ENCODE data around the gene RPTOR.

Gene RPTOR

DNA sequence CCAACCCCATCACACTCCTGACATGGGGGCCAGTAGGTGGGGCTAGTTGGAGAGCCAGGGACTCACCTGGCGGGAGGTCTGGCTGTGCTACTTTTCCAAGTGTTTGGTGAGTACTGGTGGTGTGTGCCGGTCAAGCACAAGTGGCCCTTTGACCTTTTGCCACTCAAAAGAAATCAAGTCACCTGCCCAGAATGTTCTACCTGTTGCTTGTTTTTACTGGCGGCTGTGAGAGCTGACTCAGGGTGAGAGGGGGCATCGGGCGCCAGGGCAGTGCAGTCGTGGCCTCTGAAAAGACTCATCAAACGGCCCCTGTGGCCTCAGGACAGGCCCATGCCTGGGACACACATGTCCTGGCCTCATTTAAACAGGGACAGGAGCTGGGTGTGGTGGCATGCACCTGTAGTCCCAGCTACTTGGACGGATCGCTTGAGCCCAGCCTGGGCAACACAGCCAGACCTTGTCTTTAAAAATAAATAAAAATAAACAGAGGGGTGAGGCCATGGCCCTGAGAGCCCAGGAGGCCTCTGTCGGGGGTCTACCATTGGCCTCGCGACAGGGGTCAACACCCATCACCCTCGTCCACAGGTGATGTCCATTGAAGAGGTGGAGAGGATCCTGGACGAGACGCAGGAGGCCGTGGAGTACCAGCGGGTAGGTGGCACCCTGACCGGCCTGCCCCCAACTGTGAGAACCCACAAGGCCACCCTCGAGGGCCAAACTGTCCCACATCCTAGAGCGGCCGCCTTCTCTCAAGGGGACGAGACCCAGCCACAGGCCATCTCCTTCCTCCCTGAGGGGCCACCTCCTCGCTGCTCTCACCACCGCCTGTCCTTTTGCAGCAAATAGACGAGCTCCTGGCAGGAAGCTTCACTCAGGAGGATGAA is 452.0 kb downstream of the RPTOR start:
- no peak for DNase-seq

DNA sequence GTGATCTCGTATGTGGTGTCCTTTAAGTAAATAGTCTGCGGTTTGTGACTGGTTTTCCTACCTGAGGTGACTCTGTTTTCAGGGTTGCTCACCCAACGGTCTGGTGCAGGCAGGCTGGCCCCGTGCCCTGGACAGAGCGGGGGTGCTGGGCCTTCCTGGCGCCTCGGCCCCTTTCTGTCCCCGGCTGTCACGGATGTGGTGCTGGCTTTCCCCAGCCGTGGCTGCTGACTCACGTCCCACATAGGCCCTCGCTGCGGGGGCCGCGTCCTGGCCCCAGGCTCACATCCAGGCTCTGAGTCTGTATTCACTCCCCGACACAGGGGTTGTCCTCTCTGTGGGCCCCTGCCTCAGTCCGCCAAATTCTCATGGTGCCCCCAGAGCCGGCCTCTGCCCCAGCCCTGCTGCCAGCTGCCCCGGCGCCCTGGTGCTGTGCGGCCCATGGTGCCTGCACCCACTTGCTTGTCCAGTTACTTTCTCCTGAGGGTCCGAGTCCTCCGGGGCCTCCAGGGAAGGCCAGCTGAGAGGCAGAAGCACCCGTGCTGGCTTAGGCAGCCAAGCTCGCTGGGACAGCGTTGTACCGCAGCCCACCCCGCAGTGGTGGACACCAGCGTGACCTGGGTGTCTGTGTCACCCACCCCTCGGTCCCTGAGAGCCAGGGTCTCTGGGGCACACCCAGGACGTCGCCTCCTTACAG is 452.9 kb downstream of the RPTOR start:
- DNase-seq: no peak

DNA sequence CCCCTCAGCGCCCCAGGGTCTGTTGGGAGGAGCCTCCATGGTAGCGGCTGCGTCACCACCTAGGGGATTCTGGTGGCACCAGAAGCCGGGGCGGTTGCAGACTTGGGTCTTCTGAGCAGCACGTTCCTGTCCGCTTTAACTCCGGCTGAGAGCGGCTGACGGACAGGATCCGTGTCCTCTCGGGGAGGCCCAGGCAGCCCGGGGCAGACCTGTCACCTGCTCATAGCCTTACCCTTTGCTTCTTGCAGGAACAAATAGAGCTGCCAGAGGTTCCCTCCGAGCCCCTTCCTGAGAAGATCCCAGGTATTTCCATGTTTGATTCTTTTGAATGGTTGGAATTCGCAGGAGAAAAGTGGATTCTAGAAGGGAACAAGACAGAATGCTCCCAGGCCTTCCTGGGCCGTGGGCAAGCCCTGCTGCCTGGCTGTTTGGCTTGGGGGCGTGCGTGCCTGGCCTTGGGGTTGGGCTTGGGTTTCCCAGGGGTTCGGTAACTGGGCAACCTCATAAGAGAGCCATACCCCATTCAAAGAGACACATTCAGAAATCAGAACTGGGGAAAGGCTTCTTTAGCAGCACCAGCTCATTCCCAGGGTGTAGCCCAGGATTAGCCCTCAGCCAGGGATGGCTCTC is 453.6 kb downstream of the RPTOR start:
- no peak for DNase-seq

DNA sequence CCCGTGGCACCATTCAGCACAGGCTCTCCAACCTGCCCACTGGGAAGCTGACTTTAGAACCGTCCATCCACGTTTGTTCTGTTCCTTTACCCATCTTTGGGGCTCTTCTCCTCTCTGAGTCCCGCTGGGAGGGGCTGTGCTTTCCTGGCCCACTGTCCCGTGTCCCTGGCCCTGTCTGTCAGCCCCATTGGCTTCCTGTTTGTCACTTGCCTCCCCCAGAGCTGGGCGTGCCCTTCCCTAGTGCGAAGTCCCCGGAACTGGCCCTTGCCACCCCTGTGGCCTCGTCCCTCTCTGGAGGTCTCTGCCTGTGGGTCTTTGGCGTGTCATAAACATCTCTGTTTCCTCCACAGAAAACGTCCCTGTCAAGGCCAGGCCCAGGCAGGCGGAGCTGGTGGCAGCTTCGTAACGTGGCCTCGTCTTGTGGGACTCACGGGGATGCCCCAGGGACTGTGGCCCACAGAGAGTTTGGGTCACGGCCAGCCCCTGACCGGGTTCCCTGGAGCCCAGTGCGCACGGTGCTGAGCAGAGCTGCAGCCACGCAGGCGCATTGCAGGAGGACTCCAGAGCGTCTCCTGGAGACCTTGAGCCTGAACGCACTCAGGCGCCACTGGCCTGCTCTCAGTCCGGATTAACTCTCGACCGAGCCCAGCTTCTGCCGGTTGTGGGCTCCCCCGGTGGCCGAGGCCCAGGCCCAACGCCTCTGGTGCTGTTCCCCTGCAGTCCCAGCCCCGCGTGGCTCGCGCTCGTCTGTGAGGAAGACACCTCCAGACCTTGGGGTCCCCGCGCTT is 454.3 kb downstream of the RPTOR start:
- DNase-seq: no peak

DNA sequence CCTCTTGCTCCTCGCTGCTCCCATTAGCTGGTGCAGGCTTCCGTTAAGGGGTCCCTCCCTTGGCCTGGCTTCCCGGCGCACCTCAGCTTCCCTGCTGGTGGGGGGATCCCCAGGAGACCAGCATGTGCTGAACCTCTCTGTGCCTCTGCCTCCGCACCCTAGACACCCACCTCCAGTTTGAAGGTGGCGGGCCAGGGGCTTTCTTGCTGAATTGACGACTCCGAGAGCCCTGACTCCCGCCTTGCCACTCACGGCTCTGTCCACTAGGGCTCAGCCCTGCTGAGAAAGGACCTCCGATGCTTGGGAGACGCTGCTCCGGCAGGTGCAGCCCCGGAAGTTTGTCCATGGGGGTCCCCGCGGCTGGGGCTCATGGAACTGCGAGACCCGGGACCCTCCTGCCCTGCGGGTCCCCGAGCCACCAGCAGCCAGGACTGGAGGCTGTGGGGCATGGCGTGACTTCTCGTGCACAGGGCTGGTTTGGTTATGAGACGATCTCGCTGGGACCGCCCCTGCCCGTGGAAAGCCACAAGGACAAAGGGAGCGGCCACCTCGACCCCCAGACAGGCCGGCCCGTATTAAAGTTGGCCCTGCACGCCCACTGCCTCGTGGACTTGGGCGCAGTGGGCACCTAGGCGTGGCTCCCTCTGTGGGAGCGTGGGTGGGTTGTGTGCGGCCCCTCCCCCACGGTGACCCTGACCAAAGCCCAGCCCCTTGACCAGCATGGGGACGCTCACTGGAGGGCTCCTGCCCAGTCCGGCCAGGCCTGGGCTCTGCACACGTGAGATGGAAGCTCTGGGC is 455.1 kb downstream of the RPTOR start:
- DNase-seq: no peak

DNA sequence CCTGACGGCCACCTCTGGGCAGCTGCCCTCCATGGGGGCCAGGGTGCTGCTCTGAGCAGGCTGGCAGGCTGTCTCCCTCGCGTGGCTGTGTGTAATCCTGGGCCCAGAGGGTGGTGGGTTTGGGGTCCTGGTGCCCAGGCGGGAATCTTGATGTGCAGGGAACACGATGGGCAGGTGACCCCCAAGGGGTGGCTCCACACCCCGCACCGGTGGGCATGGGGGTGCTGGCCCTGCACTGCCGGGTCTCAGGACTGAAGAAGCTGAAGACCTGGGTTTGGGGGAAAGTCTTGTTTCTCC is 455.6 kb downstream of the RPTOR start:
- DNase-seq: no peak

DNA sequence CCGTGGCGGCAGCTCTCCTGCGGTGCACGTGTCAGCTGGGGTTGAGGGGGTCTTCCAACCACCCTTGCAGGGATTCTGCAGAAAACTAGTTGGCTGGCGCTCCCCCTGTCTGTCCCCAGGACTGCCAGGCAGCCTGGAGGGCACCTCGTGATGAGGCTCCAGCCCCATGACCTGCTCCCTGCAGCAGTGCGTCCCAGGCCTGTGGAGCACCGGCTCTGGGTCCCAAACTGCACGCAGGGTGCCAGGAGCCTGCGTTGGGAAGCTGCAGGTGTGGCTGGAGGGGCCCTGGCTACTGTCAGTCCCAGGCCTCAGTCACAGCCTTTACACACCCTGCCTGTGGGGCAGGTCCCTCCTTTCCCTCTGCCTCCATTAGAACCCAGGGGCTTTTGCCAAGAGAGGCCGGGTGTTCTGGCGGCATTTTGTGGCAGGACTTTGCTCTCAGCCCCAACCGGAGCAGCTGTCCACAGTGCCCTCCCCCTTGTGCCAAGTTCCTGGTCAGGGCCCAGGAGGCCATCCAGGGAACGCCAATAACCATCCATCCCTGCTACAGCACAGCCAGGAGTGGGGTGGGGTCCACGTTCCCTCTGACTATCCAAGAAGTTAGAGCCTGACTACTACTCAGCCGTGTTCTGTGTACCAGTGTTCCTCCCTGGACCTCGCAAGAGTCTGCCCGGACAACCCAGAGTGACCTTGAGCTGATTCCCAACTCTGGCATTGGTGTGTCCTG is 456.2 kb downstream of the RPTOR start:
- no peak for DNase-seq

DNA sequence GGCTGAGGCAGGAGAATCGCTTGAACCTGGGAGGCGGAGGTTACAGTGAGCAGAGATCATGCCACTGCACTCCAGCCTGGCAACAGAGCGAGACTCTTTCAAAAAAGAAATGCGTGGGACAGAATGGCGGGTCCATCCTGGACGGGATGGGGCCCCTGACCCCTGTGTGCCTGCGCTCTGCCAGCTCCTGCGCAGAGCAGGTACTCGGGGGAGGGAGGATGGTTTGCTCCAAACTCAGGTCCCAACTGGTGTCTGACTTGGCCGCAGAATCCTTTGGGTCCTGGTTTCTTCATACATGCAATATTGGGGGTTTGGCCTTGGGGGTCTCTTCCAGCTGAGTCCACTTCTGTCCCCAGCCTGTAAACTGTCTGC is 457.4 kb downstream of the RPTOR start:
- DNase-seq: no peak

DNA sequence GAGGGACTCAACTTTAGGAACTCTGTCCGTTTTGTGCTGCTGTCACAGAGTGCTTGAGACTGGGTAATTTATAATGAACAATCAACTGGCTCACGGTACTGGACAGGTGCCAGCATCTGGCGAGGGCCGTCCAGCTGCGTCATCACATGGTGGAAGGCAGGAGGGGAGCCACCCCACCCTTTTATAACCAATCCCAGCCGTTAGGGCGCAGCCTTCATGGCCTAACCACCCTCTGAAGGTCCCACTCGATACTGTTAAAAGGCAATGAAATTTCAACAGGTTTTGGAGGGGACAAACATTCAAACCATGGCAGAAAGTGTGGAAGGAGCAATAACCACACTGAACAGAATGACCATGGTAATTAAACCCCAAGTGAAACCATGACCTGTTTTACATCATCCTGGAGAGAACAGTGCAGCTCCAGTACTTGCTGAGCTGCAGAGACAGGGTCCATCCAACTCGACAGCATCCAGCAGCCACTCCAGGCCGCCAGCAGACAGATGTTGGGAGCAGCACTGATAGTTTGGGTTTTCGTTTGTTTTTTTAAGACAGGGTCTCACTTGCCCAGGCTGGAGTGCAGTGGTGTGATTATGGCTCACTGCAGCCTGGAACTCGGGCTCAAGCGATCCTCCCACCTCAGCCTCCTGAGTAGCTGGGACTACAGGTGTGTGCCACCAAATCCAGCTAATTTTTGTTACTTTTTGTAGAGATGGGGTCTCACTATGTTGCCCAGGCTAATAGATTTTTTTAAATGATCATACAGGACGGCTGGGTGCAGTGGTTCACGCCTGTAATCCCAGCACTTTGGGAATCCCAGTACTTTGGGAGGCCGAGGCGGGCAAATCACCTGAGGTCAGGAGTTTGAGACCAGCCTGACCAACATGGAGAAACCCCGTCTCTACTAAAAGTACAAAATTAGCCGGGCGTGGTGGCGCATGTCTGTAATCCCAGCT is 458.0 kb downstream of the RPTOR start:
- DNase-seq: peak; percentile 52

DNA sequence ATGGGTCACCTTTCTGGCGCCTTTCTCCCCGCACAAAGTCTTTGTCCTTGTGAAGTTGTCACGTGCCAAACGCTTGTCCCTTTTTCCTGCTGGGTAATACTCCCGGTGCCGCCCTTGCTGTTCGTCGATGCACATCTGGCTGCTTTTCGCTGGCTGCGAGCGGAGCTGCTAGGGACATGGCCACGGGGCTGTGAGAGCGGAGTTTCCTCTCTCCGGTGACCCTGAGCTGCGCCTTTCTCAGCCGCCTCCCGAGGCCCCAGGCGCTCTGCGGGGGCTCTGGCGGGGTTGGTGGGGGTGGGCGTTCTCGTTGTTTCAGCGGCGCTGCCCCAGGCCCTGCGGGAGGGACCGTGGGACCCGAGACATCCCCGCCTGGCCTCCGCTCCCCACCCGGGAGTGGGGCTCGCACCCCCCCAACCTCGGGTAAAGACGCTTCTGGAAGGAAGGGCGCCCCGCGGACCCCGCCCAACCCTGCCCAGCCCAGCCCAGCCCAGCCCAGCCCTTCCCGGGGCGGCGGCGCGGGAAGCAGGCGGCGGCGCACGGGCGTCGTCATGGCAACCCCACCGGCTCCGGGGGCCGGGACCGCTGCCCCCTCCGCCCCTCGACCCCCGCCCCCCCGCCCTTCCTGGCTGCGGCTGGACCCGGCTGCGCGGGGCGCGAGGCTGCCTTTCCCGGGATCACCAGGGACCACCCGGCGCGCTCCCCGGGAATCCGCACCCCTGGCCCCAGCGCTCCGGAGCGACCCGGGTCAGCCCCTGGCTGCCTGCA is 459.3 kb downstream of the RPTOR start:
- no peak for DNase-seq

DNA sequence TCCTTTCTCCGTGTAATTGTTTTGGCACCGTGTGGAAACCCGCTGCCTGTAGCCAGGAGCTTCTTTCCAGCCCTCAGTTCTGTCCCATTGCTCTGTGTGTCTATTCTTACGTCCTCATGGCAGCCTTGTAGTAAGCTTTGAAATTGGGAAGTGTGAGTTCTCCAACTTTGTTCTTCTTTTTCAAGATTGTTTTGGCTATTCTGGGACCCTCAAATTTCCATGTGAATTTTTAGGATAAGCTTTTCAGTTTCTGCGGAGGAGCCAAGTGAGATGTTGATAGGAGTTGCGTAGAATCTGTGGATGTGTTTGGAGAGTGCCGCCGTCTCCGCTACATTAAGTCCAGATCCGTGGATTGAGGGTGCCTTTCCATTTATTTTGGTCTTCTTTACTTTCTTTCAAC is 462.3 kb downstream of the RPTOR start:
- DNase-seq: no peak

DNA sequence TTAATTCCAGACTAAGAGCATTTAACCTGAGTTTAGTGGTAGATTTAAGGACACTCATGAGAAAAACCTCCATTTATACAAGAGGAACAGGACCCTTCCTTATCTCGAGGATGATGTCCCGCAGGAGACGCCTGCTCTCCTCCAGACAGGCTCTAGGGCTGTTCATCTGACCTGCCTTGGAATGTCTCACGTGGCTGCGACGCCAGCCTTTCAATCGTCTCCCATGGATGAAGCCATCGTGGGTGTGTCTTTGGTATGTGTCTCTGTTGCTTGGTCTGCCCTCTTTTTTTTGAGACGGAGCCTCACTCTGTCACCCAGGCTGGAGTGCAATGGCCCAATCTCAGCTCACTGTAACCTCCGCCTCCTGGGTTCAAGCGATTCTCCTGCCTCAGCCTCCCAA is 463.5 kb downstream of the RPTOR start:
- DNase-seq: no peak

DNA sequence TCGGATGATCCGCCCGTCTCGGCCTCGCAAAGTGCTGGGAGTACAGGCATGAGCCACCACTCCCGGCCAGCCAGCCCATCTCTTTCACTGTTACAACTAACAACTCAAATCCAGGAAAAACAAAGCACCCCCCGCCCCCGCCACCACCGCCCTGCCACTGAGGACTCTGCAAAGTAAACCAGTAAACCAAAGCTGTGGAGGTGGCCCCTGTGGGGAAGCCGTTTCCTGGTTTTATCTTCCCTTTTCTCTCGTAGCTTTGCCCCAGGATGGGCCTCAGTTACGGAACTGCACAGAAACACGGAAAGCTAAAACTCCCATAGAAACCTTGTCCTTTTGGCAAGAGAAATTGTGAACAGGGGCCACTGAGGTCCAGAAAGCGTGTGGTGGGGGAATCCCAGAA is 464.5 kb downstream of the RPTOR start:
- no peak for DNase-seq

DNA sequence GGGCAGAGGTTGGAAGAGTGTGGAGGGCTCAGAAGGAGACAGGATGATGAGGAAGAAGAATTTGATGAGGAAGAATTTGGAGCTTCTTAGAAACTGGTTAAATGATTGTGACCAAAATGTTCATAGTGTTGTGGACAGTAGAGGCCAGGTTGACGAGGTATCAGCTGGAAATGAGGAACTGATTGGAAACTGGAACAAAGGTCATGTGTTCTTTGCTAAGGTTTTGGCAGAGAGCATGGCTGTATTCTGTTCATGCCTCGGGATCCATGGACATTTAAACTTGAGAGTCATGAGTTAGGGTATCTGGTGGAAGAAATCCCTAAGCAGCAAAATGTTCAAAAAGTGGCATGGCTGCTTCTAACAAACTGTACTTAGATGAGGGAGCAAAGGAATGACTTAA is 466.3 kb downstream of the RPTOR start:
- DNase-seq: no peak

DNA sequence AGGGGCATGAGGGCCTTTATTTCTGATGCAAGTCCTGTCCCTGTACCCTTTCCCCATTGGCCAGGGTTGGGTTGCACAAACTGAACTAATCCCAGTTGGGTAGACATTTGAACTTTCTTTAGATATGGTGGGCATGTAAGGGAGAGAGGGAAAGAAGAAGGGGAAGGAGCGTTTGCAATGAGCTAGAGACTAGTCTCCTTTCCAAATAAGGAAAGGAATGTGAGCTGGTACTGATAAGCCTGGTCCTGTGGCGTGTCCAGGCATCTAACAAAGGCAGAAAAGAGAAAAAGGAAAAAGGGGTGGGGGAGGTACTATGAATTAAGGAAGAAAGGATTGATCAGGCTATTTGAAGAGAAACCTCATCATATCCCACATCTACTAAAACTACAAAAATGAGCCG is 467.3 kb downstream of the RPTOR start:
- DNase-seq: no peak

DNA sequence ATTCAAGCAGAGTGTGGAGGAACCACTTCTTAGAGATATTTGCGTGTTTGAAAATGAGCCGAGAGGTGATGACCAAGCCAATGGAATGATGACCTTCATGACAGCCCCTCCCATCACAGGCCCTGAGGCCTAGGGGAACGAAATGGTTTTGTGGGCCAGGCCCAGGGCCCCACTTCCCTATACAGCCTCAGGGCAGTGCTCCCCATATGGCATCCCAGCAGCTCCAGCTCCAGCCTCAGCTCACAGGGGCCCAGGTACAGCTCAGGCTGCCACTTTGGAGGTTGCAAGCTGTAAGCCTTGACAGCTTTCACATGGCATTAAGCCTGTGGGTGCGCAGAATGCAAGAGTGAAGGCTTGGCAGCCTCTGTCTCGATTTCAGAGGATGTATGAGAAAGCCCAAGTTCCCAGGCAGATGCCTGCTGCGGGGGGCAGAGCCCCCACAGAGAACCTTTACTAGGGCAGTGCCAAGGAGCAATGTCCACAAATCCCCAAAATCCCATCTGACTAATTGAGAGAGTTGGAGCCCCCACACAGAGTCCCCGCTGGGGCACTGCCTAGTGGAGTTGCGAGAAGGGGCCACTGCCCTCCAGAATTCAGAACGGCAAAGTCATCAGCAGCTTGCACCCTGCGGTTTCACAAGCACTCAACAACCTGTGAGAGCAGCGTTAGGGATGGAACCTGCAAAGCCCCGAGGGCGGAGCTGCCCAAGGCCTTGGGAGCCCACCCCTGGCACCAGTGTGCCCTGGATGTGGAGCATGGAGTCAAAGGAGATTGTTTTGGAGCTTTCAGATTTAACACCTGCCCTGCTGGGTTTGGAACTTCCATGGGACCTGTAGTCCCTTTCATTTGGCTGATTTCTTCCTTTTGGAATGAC is 468.2 kb downstream of the RPTOR start:
- no peak for DNase-seq

DNA sequence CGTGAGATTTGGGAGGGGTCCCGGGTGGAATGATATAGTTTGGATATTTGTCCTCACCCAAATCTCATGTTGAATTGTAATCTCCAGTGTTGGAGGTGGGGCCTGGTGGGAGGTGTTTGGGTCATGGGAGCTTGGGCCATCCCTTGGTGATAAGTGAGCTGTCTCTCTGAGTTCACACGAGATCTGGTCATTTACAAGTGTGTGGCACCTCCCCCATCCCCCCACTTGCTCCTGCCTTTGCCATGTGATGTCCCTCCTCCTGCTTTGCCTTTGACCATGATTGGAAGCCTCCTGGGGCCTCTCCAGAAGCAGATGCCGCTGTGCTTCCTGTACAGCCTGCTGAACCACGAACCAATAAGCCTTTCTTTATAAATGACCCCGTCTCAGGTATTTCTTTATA is 469.0 kb downstream of the RPTOR start:
- DNase-seq: no peak

DNA sequence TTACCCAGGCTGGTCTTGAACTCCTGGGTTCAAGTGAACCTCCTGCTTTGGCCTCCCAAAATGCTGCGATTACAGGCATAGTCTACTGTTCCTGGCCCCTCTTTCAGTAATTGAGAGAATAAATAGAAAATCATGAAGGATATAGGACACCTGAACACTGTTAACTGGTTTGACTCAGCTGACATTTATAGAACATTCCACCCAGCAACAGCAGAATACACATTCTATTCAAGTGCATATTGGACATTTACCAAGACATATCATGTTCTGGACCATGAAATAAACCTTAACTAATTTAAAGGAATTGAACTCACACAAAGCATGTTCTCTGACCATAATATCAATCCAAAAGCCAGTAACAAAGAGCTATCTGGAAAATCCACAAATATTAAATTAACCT is 470.5 kb downstream of the RPTOR start:
- DNase-seq: no peak

All from NCI-H2107 (cell line).